PFSK-1 (cell line): ENCODE measurements around the gene HDAC4.

Source experiments
- FOXP2 ChIP-seq: optimal IDR thresholded peaks from 2 replicates; pipeline ENCODE3; 2011; ENCODE audit warnings: borderline replicate concordance, control low read depth, inconsistent platforms; ENCODE audit not compliant: insufficient read depth; ENCODE audit errors: extremely low read length, extremely low read depth
- POLR2AphosphoS5 ChIP-seq: IDR thresholded peaks from 2 replicates; pipeline ENCODE4 v1.6.1; 2012; ENCODE audit warnings: low read depth, mild to moderate bottlenecking, control low read depth, low read length, moderate library complexity
- SIN3A ChIP-seq: IDR thresholded peaks from 2 replicates; pipeline ENCODE4 v1.6.1; 2012; ENCODE audit warnings: mild to moderate bottlenecking, low read length, moderate library complexity, borderline replicate concordance; ENCODE audit not compliant: insufficient read depth
- TAF1 ChIP-seq: IDR thresholded peaks from 2 replicates; pipeline ENCODE4 v1.6.1; 2012; ENCODE audit warnings: low read length, control low read depth, borderline replicate concordance; ENCODE audit not compliant: insufficient read depth
- TF ChIP-seq, protein P1 (sequence below), 2 experiments: IDR thresholded peaks; 2 replicates each; pipeline versions ENCODE4 v1.6.1 to v1.8.0; 2011 to 2012; ENCODE audit warnings: low read depth in 2 of 2, low read length in 2 of 2, control low read depth in 1 of 2, inconsistent platforms in 1 of 2, mild to moderate bottlenecking in 1 of 2, moderate library complexity in 1 of 2; ENCODE audit not compliant: insufficient read depth in 1 of 2

The HDAC4 gene

GRCh38 chr2:239224955-239225354, 175.9 kb downstream of the HDAC4 start:
- no peak for TF ChIP-seq FOXP2
- no peak for TF ChIP-seq TAF1
- no peak for TF ChIP-seq POLR2AphosphoS5
- TF ChIP-seq SIN3A: no peak
- TF ChIP-seq, protein P1, sequence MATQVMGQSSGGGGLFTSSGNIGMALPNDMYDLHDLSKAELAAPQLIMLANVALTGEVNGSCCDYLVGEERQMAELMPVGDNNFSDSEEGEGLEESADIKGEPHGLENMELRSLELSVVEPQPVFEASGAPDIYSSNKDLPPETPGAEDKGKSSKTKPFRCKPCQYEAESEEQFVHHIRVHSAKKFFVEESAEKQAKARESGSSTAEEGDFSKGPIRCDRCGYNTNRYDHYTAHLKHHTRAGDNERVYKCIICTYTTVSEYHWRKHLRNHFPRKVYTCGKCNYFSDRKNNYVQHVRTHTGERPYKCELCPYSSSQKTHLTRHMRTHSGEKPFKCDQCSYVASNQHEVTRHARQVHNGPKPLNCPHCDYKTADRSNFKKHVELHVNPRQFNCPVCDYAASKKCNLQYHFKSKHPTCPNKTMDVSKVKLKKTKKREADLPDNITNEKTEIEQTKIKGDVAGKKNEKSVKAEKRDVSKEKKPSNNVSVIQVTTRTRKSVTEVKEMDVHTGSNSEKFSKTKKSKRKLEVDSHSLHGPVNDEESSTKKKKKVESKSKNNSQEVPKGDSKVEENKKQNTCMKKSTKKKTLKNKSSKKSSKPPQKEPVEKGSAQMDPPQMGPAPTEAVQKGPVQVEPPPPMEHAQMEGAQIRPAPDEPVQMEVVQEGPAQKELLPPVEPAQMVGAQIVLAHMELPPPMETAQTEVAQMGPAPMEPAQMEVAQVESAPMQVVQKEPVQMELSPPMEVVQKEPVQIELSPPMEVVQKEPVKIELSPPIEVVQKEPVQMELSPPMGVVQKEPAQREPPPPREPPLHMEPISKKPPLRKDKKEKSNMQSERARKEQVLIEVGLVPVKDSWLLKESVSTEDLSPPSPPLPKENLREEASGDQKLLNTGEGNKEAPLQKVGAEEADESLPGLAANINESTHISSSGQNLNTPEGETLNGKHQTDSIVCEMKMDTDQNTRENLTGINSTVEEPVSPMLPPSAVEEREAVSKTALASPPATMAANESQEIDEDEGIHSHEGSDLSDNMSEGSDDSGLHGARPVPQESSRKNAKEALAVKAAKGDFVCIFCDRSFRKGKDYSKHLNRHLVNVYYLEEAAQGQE (IDR thresholded peaks at IDR 0.05; ENCODE audit: insufficient read depth in 1 of 2, low read depth in 2 of 2, low read length in 2 of 2): no peak

GRCh38 chr2:239224199-239224570, 176.6 kb downstream of the HDAC4 start:
- TF ChIP-seq, protein P1 (IDR thresholded peaks at IDR 0.05; ENCODE audit: insufficient read depth in 1 of 2, low read depth in 2 of 2, low read length in 2 of 2): no peak
- no peak for TF ChIP-seq POLR2AphosphoS5
- TF ChIP-seq FOXP2: no peak
- no peak for TF ChIP-seq SIN3A
- no peak for TF ChIP-seq TAF1

- TF ChIP-seq SIN3A (no peak), TAF1 (no peak), FOXP2 (no peak), POLR2AphosphoS5 (no peak)
- TF ChIP-seq, protein P1 (IDR thresholded peaks at IDR 0.05; ENCODE audit: insufficient read depth in 1 of 2, low read depth in 2 of 2, low read length in 2 of 2): no peak
These were observed 177.3 kb downstream of the HDAC4 start for GRCh38 chr2:239223310-239224198.

- TF ChIP-seq SIN3A: no peak
- TF ChIP-seq, protein P1 (IDR thresholded peaks at IDR 0.05; ENCODE audit: insufficient read depth in 1 of 2, low read depth in 2 of 2, low read length in 2 of 2): no peak
- TF ChIP-seq TAF1: no peak
- TF ChIP-seq FOXP2: no peak
- no peak for TF ChIP-seq POLR2AphosphoS5
These were observed 178.0 kb downstream of the HDAC4 start for GRCh38 chr2:239222706-239223309.
